RWPE2 (cell line): ENCODE data around the gene CDC6.
A peak's percentile ranks its signal among the peaks of the same experiment; 100 is the strongest.

Experiments
- ATAC-seq: fragments of 200-7000 bp; cut with Tn5 transposase; 3 replicates; pipeline ENCODE4 v1.9.1; 2021; ENCODE audit warnings: low read depth
- DNase-seq: peaks from one replicate; pipeline ENCODE4 v3.0.0-alpha.2; 2020; ENCODE audit warnings: low spot score
- H3K27ac ChIP-seq: fragments of 450-650 bp; 2 replicates; pipeline ENCODE4 v1.5.1; 2017; ENCODE audit warnings: mild to moderate bottlenecking; ENCODE audit not compliant: poor library complexity, severe bottlenecking
- H3K27me3 ChIP-seq: fragments of 250-450 bp; sonication (Bioruptor Pico); 2 replicates; pipeline ENCODE4 v1.5.1; 2021; ENCODE audit warnings: mild to moderate bottlenecking, moderate library complexity; ENCODE audit not compliant: insufficient read depth, poor library complexity, severe bottlenecking
- H3K36me3 ChIP-seq: fragments of 250-450 bp; sonication (Bioruptor Pico); 2 replicates; pipeline ENCODE4 v1.5.1; 2020; ENCODE audit warnings: low read depth, mild to moderate bottlenecking, moderate library complexity
- H3K4me1 ChIP-seq: fragments of 250-450 bp; sonication (Bioruptor Pico); 2 replicates; pipeline ENCODE4 v1.5.1; 2021; ENCODE audit warnings: mild to moderate bottlenecking, moderate library complexity; ENCODE audit not compliant: insufficient read depth, poor library complexity, severe bottlenecking
- H3K4me3 ChIP-seq: fragments of 250-450 bp; sonication (Bioruptor Pico); 2 replicates; pipeline ENCODE4 v1.5.1; 2021; ENCODE audit warnings: mild to moderate bottlenecking, moderate library complexity; ENCODE audit not compliant: severe bottlenecking
- H3K9me3 ChIP-seq: fragments of 250-450 bp; sonication (Bioruptor Pico); 2 replicates; pipeline ENCODE4 v1.5.1; 2021; ENCODE audit warnings: mild to moderate bottlenecking, moderate library complexity; ENCODE audit not compliant: severe bottlenecking
- TF ChIP-seq, protein P1 (sequence below): fragments of 450-650 bp; IDR thresholded peaks from one replicate; pipeline ENCODE4 v1.5.1; 2017; ENCODE audit warnings: mild to moderate bottlenecking, moderate library complexity; ENCODE audit not compliant: poor library complexity, severe bottlenecking

CDC6 gene

DNA sequence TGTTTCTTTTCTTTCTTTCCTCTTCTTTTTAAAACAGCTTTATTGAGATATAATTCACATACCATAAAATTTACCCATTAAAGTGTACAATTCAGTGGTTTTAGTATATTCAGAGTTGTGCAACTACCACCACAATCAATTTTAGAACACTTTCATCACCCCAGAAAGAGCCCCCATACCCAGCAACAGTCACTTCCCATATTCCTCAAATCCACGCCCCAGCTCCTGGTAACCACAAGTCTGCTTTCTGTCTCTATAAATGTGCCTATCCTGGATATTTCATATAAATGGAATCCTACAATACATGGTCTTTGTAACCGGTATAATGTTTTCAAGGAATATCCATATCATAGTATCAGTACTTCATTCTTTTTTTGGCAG lies 40.7 kb downstream of the CDC6 start:
- peaks cover 30% of the 10 kb centered on the region for H3K36me3 ChIP-seq
- H3K4me3 ChIP-seq: no peak overlapping the region
- no peaks in the 10 kb centered on the region for H3K9me3 ChIP-seq
- H3K27ac ChIP-seq: peak overlapping the region; percentile 97
- TF ChIP-seq, protein P1, sequence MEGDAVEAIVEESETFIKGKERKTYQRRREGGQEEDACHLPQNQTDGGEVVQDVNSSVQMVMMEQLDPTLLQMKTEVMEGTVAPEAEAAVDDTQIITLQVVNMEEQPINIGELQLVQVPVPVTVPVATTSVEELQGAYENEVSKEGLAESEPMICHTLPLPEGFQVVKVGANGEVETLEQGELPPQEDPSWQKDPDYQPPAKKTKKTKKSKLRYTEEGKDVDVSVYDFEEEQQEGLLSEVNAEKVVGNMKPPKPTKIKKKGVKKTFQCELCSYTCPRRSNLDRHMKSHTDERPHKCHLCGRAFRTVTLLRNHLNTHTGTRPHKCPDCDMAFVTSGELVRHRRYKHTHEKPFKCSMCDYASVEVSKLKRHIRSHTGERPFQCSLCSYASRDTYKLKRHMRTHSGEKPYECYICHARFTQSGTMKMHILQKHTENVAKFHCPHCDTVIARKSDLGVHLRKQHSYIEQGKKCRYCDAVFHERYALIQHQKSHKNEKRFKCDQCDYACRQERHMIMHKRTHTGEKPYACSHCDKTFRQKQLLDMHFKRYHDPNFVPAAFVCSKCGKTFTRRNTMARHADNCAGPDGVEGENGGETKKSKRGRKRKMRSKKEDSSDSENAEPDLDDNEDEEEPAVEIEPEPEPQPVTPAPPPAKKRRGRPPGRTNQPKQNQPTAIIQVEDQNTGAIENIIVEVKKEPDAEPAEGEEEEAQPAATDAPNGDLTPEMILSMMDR: no peak
- ATAC-seq (no peak), DNase-seq (no peak)
- peaks cover 36% of the 10 kb centered on the region for H3K4me1 ChIP-seq
- no peaks in the 10 kb centered on the region for H3K27me3 ChIP-seq

DNA sequence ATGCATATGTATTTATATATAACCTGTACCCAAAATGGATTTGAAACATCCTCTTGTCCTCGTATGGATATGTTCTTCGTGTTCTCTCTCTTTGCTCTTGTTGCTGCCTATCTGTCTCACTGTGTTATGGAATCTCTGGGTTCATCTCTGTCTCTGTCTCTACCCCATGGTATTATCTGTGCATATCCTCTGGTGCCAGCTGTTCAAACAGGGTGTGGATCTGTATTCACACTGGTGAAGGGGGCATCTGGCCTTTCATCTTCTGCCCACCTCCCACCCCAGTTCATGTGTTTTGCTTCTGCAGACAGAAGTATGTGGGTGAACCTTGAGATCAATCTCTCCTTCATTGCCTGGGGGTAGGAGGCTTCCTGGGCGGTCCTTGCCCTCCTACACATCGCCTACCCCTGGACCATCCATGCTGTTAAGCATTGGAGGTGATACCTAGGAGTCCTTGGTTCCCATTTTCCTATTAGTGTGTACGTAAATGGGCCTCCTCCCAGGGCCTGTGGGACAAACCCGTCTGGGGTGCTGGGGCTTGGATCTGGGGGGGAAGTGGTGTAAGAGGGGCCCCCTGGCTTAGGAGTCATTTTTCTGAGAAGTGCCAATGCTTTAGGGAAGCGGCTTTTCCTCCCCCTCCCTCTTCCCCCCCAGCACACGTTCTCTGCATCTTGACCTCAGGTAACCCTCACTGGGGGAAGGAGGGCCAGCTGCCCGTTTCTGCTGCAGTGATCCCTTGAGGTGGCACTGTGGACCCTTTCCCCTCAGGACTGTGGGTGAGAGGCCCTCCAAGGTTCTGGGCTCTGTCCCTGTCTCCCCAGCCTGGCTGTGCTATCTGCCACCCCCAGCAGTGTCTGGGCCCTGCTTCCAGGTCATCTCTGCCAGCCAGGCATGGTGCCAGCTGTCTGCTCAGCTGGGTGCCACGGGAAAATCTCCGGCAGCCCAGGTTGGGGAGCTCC lies 42.4 kb downstream of the CDC6 start:
- Histone ChIP-seq H3K4me1 (peaks cover 38% of the 10 kb centered on the region), H3K27ac (peak overlapping the region; percentile 1), H3K27me3 (no peaks in the 10 kb centered on the region), H3K36me3 (peaks cover 34% of the 10 kb centered on the region), H3K9me3 (no peaks in the 10 kb centered on the region), H3K4me3 (no peak overlapping the region)
- DNase-seq (no peak), ATAC-seq (peak; percentile 28; the same call in 1 of the 3 replicates)
- TF ChIP-seq, protein P1: no peak

DNA sequence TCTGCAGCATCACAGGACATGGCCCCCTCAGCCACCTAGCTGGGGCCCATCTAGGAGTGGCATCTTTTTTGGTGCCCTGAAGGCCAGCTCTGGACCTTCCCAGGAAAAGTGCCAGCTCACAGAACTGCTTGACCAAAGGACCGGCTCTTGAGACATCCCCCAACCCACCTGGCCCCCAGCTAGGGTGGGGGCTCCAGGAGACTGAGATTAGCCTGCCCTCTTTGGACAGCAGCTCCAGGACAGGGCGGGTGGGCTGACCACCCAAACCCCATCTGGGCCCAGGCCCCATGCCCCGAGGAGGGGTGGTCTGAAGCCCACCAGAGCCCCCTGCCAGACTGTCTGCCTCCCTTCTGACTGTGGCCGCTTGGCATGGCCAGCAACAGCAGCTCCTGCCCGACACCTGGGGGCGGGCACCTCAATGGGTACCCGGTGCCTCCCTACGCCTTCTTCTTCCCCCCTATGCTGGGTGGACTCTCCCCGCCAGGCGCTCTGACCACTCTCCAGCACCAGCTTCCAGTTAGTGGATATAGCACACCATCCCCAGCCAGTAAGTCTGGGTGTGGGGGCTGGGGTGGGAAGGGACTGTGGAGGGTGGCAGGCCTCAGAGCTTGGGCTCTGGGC lies 43.3 kb downstream of the CDC6 start:
- TF ChIP-seq, protein P1: no peak
- peaks cover 34% of the 10 kb centered on the region for H3K4me1 ChIP-seq

DNA sequence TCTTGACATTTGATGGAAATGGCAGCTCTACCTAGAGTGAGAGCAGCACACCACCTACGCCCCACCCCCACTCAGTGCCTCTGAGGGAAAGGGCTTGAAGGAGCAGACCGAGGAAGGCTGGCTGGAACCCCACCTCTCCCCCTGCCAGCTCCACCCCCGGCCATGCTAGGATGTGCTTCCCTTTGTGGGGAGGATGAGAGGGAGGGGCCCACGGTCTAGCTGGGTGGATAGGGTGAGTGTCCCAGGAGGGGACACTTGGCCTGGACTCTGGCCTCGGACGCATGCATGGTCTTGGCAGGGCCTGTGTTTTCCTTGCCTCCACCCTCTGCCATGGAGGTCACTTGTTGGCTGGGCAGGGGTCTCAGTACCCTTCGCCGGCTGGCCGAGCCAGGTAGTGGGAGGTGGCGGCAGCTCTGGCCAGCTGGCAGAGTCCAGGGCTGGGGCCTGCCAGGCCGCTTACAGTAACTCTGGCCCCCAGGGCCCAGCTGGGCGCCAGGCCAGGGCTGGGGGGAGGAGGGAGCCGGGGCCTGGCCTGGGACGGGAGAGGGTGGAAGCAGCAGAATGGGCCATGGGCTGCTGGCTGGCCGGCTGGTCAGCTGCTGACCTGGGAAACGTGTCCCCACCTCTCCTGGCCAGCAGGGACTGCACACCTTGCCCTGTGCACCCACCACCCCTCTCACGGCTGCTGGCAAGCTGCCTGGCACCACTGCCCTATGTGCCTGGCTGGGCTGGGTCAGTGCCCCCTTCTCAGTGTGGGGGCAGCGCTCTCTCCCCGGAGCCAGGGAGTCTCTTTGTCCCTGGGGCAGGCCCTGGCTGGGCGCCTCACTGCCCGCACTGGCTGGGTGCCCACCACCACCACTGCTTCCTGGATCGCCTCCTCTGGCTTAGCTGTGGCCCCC lies 44.3 kb downstream of the CDC6 start:
- ATAC-seq: no peak
- TF ChIP-seq, protein P1: no peak
- H3K36me3 ChIP-seq: peaks cover 34% of the 10 kb centered on the region
- no peaks in the 10 kb centered on the region for H3K27me3 ChIP-seq
- H3K9me3 ChIP-seq: no peaks in the 10 kb centered on the region
- no peak for DNase-seq
- no peak overlapping the region for H3K27ac ChIP-seq
- H3K4me1 ChIP-seq: peaks cover 31% of the 10 kb centered on the region
- no peak overlapping the region for H3K4me3 ChIP-seq

More for the DNA sequence above, 43.3 kb downstream of the CDC6 start:
- Histone ChIP-seq H3K4me3 (no peak overlapping the region), H3K9me3 (no peaks in the 10 kb centered on the region), H3K27ac (peak overlapping the region; percentile 1), H3K27me3 (no peaks in the 10 kb centered on the region), H3K36me3 (peaks cover 34% of the 10 kb centered on the region)
- DNase-seq (no peak), ATAC-seq (no peak)
